Uterus (tissue), 2 donors: ENCODE results near the gene HOMER1.

Experiments
- CTCF ChIP-seq, 4 experiments: fragments of 200-600 bp in 2 of 4; fragments of 450-650 bp in 2 of 4; sonication (generic) in 2 of 4; IDR thresholded peaks; one replicate each; pipeline ENCODE4 v1.5.1; 2016 to 2019; ENCODE audit warnings: antibody characterized with exemption in 4 of 4, mild to moderate bottlenecking in 2 of 4, moderate library complexity in 1 of 4
- POLR2A ChIP-seq, 2 donors: fragments of 450-650 bp; IDR thresholded peaks; one replicate each; pipeline ENCODE4 v1.6.1; 2016; ENCODE audit warnings: antibody characterized with exemption in 2 of 2, mild to moderate bottlenecking in 1 of 2, moderate library complexity in 1 of 2

GRCh38 chr5:79552984-79553383 is 39.0 kb upstream of the HOMER1 start:
- TF ChIP-seq CTCF (IDR thresholded peaks at IDR 0.05): no peak
- no peak for TF ChIP-seq POLR2A (IDR thresholded peaks at IDR 0.05)
